Activated effector memory CD4-positive, alpha-beta T cell treated with Interleukin-2 at 50 U/mL for 16 hours (primary cell): Measurements from ENCODE around the gene PPP4R2.

Experiments used
- DNase-seq: peaks from one replicate; pipeline ENCODE4 v3.0.0-alpha.2; 2020

The PPP4R2 gene

DNA sequence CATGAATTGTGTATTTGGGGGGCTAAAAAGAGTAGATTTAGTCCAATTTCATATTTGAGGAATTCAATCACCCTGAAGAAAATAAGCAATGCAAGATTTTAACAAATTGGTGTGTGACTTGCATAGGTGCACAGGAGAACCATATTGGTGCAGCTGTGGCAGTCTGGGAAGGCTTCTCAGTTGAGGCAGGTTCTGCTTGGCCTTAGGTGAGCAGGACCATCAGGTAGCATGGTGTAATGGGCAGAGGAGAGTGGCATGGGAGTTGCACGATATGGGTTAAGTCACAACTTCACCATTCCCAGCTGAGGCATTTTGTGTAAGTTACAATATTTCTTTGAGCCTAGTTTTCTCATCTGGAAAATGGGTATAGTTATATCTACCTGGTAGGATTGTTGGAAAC lies 75.3 kb downstream of the PPP4R2 start:
- no peak for DNase-seq

GRCh38 chr3:73072634-73073033 lies 76.0 kb downstream of the PPP4R2 start:
- DNase-seq: no peak

DNA sequence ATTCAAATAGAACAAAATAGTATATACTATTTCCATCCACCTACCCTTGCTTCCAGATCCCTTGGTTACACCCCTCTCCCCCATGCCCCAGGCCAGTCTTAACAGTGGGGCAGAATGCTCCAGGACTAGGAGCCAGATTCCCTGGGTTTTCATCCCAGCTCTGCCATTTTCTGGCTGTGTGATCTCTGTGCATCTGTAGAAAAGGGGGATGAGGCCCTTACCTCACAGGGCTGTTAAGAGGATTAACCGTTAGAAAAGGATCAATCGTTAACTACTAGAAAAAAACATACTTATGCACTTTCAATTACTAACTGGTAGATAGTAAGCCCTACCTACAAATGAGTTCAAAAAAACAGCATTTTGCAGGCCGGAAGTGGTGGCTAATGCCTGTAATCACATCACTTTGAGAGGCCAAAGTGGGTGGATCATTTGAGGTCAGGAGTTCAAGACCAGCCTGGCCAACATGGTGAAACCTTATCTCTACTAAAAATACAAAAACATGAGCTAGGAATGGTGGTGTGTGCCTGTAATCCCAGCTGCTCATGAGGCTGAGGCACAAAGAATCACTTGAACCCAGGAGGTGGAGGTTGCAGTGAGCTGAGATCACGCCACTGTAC lies 76.6 kb downstream of the PPP4R2 start:
- no peak for DNase-seq

- DNase-seq: no peak
Observed at GRCh38 chr3:73074781-73075180, 78.2 kb downstream of the PPP4R2 start.

- no peak for DNase-seq
Observed at GRCh38 chr3:73080216-73080966, 83.8 kb downstream of the PPP4R2 start.

- no peak for DNase-seq
Observed at GRCh38 chr3:73081140-73081539, 84.5 kb downstream of the PPP4R2 start.

DNA sequence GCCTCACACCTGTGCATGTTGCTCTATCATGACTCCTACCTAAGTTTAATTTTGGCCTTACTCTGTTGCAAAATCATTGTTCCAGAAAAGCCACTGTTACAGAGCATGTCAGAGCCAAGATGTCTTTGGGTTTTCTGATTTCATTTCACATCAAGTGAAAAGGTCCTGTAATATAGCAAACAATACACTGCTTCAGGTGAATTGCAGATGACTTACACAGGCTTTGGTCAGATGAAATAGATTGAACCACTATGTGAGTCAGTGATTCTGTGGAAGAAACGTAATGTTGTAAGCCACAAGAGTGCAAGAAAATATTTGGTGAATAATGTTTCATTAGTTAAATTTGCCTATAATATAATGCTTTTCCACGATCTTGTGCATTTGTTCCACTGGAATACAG lies 87.6 kb downstream of the PPP4R2 start:
- DNase-seq: no peak

GRCh38 chr3:73086071-73086494 lies 89.5 kb downstream of the PPP4R2 start:
- peak; percentile 13 for DNase-seq

DNA sequence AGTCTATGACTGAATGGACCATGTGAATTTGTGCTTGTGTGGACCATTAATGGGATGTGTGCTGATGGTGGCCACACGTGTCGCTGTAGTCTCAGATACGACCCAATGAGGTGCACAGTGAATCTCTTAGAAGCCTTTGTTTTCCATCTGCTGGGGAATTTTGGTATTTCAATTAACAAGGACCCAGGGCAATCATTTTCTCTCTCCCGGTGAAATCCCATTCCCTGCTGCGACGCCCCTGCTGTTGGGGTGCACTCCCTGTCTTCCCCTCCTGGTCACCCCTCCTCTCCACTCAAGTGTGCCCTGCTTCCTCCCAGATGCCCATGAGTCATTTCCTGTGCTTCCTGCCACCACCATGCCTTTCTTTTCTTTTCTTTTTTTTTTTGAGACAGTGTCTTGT lies 97.5 kb downstream of the PPP4R2 start:
- DNase-seq: no peak

GRCh38 chr3:73094951-73095350 lies 98.3 kb downstream of the PPP4R2 start:
- no peak for DNase-seq

GRCh38 chr3:73096169-73096568 lies 99.6 kb downstream of the PPP4R2 start:
- DNase-seq: no peak

DNA sequence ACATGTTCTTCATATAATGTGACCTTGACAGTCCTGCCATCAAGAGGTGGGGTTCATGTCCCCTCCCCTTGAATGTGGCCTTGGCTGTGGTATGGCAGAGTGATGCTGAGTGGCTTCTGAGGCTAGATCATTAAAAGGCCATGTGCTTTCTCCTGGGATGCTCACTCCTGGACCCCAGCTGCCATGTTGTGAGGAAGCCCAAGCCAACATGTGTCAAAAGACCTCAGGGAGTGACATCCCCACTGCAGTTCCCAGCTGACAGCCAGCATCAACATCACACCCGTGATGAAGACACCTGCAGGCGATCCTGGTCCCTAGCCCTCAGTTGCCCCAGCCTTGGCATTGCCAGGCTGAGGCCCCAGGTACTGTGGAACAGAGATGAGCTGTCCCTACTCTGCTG lies 101.4 kb downstream of the PPP4R2 start:
- no peak for DNase-seq

- DNase-seq: no peak
Observed at GRCh38 chr3:73098873-73099272, 102.3 kb downstream of the PPP4R2 start.

GRCh38 chr3:73100741-73101559 lies 104.3 kb downstream of the PPP4R2 start:
- DNase-seq: peak; percentile 57

- DNase-seq: no peak
Observed at GRCh38 chr3:73101881-73102280, 105.3 kb downstream of the PPP4R2 start.

DNA sequence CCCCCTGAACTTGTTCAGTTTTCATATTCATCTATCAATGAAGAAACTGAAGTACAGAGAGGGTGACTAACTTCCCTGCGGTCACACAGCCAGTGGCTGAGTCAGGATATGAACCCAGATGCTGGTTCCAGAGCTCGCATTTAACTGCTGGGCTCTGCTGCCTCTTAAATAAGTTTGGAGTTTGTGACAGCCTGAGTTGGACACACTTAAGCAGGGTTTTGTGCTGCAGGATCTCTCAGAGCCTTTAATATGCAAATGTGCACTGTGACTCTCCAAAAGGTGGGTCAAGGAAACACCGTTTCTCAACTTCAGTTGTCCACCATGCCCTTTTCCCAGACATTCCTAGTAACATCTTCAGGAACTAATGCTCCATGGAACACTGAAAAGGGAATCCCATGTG lies 110.6 kb downstream of the PPP4R2 start:
- no peak for DNase-seq

DNA sequence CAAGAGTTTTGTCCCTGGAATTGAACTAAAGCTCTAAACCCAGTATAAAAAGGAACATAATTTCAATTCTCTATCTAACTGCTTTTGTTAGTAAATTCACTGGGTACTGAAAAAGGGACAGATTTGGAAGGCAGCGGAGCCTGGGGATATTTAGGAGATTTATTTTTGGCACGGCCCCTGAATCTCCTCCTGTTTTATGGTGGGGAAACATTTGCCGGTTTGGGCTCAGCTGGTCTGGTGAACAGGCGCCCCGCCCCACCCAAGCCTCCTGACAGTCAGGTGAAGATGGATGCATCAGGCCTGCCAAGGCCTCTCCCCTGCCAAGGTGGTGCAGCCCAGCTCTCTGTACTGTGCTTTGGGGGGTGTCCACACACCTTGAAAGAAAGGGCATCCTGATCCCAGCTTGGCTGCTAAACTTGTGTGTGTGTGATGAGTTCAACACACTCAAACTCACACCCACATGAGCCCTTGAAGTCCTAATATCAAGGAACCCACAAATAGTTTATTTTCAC lies 111.1 kb downstream of the PPP4R2 start:
- DNase-seq: no peak

GRCh38 chr3:73108750-73109149 lies 112.1 kb downstream of the PPP4R2 start:
- no peak for DNase-seq

GRCh38 chr3:73110530-73110929 lies 113.9 kb downstream of the PPP4R2 start:
- DNase-seq: no peak

GRCh38 chr3:73114711-73115110 lies 118.1 kb downstream of the PPP4R2 start:
- no peak for DNase-seq

- DNase-seq: no peak
Observed at GRCh38 chr3:73115806-73116205, 119.2 kb downstream of the PPP4R2 start.
